PFSK-1 (cell line): ENCODE results near the gene SYTL5.

ENCODE experiments used
- FOXP2 ChIP-seq: optimal IDR thresholded peaks from 2 replicates; pipeline ENCODE3; 2011; ENCODE audit warnings: borderline replicate concordance, control low read depth, inconsistent platforms; ENCODE audit not compliant: insufficient read depth; ENCODE audit errors: extremely low read length, extremely low read depth
- POLR2AphosphoS5 ChIP-seq: IDR thresholded peaks from 2 replicates; pipeline ENCODE4 v1.6.1; 2012; ENCODE audit warnings: low read depth, mild to moderate bottlenecking, control low read depth, low read length, moderate library complexity
- SIN3A ChIP-seq: IDR thresholded peaks from 2 replicates; pipeline ENCODE4 v1.6.1; 2012; ENCODE audit warnings: mild to moderate bottlenecking, low read length, moderate library complexity, borderline replicate concordance; ENCODE audit not compliant: insufficient read depth
- TAF1 ChIP-seq: IDR thresholded peaks from 2 replicates; pipeline ENCODE4 v1.6.1; 2012; ENCODE audit warnings: low read length, control low read depth, borderline replicate concordance; ENCODE audit not compliant: insufficient read depth
- TF ChIP-seq, protein P1 (sequence below), 2 experiments: IDR thresholded peaks; 2 replicates each; pipeline versions ENCODE4 v1.6.1 to v1.8.0; 2011 to 2012; ENCODE audit warnings: low read depth in 2 of 2, low read length in 2 of 2, control low read depth in 1 of 2, inconsistent platforms in 1 of 2, mild to moderate bottlenecking in 1 of 2, moderate library complexity in 1 of 2; ENCODE audit not compliant: insufficient read depth in 1 of 2

The SYTL5 gene

DNA sequence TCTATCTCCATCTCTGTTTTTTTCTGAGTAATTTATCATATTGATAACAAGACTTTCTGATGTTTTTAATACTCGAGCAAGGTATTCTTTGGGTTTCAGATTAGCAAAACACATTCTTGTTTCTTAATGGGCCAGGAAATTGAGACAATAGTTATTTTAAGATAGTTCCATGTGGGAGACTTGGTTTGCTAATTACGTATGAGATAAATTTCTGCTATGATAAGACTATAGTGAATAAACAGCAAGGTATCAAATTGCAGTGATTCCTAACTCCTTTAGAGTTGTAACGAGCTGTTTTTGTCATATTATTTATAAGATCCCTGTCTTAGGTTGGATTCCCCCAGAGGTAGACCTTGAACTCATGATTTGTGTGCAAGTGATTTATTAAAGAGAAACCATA, 38.3 kb downstream of the SYTL5 start:
- TF ChIP-seq POLR2AphosphoS5 (no peak), SIN3A (no peak), TAF1 (no peak), FOXP2 (no peak)
- TF ChIP-seq, protein P1, sequence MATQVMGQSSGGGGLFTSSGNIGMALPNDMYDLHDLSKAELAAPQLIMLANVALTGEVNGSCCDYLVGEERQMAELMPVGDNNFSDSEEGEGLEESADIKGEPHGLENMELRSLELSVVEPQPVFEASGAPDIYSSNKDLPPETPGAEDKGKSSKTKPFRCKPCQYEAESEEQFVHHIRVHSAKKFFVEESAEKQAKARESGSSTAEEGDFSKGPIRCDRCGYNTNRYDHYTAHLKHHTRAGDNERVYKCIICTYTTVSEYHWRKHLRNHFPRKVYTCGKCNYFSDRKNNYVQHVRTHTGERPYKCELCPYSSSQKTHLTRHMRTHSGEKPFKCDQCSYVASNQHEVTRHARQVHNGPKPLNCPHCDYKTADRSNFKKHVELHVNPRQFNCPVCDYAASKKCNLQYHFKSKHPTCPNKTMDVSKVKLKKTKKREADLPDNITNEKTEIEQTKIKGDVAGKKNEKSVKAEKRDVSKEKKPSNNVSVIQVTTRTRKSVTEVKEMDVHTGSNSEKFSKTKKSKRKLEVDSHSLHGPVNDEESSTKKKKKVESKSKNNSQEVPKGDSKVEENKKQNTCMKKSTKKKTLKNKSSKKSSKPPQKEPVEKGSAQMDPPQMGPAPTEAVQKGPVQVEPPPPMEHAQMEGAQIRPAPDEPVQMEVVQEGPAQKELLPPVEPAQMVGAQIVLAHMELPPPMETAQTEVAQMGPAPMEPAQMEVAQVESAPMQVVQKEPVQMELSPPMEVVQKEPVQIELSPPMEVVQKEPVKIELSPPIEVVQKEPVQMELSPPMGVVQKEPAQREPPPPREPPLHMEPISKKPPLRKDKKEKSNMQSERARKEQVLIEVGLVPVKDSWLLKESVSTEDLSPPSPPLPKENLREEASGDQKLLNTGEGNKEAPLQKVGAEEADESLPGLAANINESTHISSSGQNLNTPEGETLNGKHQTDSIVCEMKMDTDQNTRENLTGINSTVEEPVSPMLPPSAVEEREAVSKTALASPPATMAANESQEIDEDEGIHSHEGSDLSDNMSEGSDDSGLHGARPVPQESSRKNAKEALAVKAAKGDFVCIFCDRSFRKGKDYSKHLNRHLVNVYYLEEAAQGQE (IDR thresholded peaks at IDR 0.05; ENCODE audit: insufficient read depth in 1 of 2, low read depth in 2 of 2, low read length in 2 of 2): no peak

DNA sequence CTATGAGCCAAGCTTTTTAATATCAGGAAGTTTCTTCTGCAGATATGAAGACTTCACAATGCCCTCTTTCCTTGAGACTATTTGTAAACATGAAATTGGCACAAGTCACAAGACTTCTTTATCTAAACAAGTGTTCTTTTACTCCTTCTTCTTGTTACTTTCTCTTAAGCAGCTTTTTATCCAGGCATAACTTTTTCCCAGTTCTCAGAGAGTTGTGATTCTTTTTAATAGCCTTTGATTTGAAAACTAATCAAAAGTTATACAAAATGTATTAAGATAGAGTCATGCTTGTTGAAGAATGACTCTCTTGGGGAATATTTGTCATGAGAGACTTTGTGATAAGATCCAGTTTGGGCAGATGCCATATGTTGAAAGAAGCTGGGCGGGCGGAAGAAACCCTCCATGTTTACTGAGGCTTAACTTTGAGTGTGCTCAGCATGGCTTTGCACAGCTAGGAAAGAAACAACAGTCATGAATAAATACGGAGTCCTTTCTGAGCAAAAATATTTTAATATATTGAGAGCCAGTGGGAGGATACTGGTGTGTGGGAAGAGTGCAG, 39.3 kb downstream of the SYTL5 start:
- TF ChIP-seq SIN3A (no peak), POLR2AphosphoS5 (no peak), FOXP2 (no peak), TAF1 (no peak)
- TF ChIP-seq, protein P1 (IDR thresholded peaks at IDR 0.05; ENCODE audit: insufficient read depth in 1 of 2, low read depth in 2 of 2, low read length in 2 of 2): no peak

DNA sequence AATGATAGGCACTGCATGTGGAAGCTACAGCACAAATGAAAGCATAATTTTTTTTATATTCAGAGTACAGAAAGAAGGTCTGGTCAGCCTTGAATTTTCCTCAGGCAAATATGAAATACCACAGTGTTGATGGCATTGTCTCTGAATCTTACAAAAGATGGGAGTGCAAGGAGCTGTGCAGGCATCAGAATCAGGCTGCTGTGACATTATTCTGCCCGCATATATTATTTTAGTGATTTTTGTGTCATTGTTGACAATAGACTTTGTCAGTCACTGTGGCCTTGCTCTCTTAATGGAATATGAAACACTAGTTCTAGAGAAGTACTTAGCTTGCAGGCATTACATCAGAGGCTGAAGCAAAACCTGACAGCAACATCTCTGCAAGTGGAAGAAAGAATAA, 42.5 kb downstream of the SYTL5 start:
- TF ChIP-seq, protein P1 (IDR thresholded peaks at IDR 0.05; ENCODE audit: insufficient read depth in 1 of 2, low read depth in 2 of 2, low read length in 2 of 2): no peak
- TF ChIP-seq SIN3A (no peak), POLR2AphosphoS5 (no peak), TAF1 (no peak), FOXP2 (no peak)

DNA sequence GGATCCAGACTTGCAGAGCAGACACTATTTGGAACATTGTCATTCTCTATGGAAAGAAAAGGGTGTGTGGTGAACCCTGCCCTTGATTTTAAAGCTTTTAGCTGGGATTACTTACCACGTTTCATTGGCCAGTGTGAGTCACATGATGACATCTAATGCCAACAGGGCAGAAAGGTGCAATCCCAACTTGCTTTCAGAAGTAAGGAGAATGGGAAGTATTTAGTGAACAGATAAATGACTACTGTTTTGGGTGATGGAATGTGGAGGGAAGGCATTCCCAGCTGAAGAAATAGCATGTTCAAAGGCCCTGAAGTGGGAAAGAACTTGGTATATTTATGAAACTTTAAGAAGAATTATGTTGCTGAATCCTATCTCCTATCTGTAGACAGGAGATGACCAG, 44.5 kb downstream of the SYTL5 start:
- no peak for TF ChIP-seq SIN3A
- TF ChIP-seq TAF1: no peak

DNA sequence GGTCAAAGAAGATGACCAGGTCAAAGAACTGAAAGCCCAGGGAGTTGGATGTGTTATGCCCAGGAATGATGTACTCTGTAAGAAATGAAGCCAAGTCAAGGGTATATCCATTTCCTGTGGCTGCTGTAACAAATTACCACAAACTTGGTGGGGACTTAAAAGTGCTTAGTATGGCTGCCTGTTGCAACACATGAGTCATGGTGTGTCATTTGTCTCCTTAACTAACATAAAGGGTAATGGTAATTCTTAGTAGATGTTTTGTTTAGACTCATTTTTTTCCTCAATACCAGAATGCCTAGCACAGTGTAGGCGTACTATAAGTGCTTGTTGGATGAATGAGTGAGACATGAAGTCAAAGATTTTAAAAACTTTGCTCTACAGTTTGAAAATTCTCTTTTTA, 45.7 kb downstream of the SYTL5 start:
- TF ChIP-seq TAF1: no peak
- TF ChIP-seq, protein P1 (IDR thresholded peaks at IDR 0.05; ENCODE audit: insufficient read depth in 1 of 2, low read depth in 2 of 2, low read length in 2 of 2): no peak
- no peak for TF ChIP-seq POLR2AphosphoS5
- no peak for TF ChIP-seq FOXP2
